WI38 (cell line): ENCODE data around the gene C10orf90.

Experiments used
- H3K4me3 ChIP-seq: 2 replicates; pipeline ENCODE4 v1.5.1; 2011; ENCODE audit warnings: low read depth, mild to moderate bottlenecking, control low read depth, low read length
- TF ChIP-seq, protein P1 (sequence below): IDR thresholded peaks from 2 replicates; pipeline ENCODE4 v1.5.1; 2012; ENCODE audit warnings: low read depth, mild to moderate bottlenecking, control low read depth, low read length

The C10orf90 gene

DNA sequence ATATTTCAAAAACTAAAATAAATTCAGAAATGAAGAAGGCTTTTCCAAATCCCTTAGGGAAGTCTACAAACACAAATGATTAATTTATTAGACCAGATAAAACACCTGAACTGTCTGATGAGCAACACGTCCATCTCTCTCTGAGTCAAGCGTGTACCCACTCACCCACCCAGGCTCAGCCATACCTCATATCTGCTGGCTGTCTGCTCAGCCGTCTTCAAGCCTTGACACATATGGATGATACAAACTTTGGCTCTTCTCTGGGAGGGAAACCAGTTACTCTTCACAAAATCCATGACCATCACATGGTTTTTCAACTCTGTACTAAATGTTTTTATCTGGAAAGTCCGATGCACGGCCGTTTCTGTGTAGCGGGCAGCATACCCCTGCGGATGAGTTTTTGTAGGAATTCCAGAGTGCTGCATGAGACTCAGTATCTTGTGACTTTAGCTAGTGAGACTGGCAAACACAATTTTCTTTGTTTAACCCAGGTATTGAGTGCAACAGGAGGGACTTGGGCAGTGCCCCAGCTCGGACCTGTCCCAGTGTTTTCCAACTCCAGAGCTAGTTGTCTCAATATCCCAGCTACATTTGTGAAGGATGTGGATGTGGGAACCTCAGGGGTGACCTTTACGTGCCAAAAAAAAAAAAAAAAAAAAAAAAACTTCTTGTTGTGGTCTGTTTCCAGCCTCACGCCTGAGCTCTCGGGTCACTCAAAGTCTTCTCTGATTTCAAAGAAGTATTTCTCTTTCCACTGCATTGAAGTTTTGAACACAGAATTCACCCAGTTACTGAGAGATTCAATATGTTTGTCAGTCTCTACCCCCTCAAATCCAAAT lies at the start of gene C10orf90:
C10orf90 (minus strand) TSS at position 638 of the 839 bp plus-strand sequence; CDS start at position 425, 213 bp downstream.
- no peak within 1 kb of the TSS for H3K4me3 ChIP-seq
- TF ChIP-seq, protein P1, sequence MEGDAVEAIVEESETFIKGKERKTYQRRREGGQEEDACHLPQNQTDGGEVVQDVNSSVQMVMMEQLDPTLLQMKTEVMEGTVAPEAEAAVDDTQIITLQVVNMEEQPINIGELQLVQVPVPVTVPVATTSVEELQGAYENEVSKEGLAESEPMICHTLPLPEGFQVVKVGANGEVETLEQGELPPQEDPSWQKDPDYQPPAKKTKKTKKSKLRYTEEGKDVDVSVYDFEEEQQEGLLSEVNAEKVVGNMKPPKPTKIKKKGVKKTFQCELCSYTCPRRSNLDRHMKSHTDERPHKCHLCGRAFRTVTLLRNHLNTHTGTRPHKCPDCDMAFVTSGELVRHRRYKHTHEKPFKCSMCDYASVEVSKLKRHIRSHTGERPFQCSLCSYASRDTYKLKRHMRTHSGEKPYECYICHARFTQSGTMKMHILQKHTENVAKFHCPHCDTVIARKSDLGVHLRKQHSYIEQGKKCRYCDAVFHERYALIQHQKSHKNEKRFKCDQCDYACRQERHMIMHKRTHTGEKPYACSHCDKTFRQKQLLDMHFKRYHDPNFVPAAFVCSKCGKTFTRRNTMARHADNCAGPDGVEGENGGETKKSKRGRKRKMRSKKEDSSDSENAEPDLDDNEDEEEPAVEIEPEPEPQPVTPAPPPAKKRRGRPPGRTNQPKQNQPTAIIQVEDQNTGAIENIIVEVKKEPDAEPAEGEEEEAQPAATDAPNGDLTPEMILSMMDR: no peak

- TF ChIP-seq, protein P1: no peak
- no peak overlapping the region for H3K4me3 ChIP-seq
Observed at GRCh38 chr10:126716366-126716765, 45.9 kb upstream of the C10orf90 start.

- H3K4me3 ChIP-seq: no peak overlapping the region
- TF ChIP-seq, protein P1: no peak
Observed at GRCh38 chr10:126713594-126713993, 43.1 kb upstream of the C10orf90 start.

GRCh38 chr10:126712681-126713080 lies 42.2 kb upstream of the C10orf90 start:
- H3K4me3 ChIP-seq: no peak overlapping the region
- TF ChIP-seq, protein P1: no peak

DNA sequence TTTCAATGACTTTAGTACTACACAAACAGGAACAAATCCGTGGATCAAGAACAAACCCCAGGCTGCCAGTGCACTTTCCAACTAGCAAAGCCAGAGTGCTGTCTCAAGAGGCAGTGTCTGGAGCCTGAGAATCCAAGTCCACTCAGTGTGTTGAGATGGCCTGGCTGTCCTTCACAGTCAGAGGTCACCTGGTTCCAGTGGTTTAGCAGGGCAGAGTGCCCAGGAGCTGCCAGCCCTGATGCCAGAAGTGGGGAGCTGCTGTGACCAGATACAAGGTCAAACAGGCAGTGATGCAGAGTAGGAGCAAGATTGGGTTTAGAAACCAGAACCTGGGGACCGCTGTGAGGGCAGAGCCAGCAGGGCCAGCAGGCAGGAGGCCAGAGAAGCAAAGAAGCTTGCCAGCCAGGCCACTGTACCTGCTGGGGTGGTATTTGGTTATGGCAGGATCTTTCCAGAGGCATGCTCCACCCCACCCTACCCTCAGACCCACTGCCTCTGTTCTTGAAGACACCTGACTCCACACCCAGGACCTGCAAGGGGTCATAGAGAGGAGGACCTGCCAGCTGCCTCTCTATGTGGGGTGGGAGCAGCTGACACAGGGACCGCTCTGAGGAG lies 35.6 kb upstream of the C10orf90 start:
- TF ChIP-seq, protein P1: no peak
- no peak overlapping the region for H3K4me3 ChIP-seq

GRCh38 chr10:126705131-126705530 lies 34.6 kb upstream of the C10orf90 start:
- TF ChIP-seq, protein P1: no peak
- no peak overlapping the region for H3K4me3 ChIP-seq

- TF ChIP-seq, protein P1: no peak
- H3K4me3 ChIP-seq: no peak overlapping the region
Observed at GRCh38 chr10:126704649-126705048, 34.2 kb upstream of the C10orf90 start.
